ENCODE results near the gene ZBED3.

The ZBED3 gene

DNA sequence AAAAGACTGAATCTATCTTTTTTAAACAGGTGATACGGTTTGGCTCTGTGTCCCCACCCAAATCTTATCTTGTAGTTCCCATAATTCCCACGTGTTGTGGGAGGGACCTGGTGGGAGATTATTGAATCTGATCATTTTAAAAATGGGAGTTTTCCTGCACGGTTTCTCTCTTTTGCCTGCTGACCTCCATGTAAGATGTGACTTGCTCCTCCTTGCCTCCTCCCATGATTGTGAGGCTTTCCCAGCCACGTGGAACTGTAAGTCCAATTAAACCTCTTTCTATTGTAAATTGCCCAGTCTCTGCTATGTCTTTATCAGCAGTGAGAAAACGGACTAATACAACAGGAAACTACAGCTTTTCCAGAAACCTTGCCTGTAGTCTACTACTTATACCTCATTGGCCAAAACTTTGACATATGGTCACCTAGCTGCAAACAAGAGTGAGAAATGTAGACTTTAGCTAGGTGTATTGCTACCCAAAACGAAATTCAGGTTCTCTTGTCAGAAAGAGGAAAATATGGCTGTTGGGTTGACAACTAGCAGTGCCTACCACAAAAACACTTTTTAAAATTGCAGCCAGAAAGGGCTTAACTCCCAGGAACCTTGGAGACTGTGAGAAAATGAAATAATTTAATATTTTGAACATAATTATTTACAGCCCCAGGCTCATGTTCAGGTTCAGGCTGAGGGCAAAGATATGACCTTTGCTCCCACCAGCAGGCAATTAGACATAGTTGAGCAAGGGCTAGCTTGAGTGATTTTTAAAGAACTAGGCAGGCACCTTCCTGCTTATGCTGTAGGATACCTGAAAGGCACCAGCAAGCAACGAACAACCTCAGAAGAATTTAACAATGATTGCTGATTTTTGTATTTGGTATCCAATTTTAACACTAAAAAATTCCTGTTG lies 64.3 kb downstream of the ZBED3 start:
- TF ChIP-seq LEF1 (IDR thresholded peaks at IDR 0.05; ENCODE audit: borderline replicate concordance) (no peak), FOXK2 (IDR thresholded peaks at IDR 0.05) (no peak)
- ChIA-PET CTCF (no interaction called here), POLR2A (no interaction called here)
- DNase-seq (ENCODE audit: extremely low spot score): no peak

All from HEK293T (cell line).